LNCaP clone FGC (cell line): Measurements from ENCODE around the gene NEDD4L.
"Not testable (repeated sequence)": the region's sequence is repeated elsewhere in the genome, so short reads cannot be mapped to it uniquely, and the experiment has no call there.

Experiments used
- DNase-seq: peaks from one replicate; pipeline ENCODE4 v3.0.0-alpha.2; 2011; ENCODE audit warnings: low read depth
- H3K4me3 ChIP-seq: 2 replicates; pipeline ENCODE4 v1.5.1; 2011; ENCODE audit warnings: mild to moderate bottlenecking, low read depth, low read length, control low read depth
- TF ChIP-seq, protein P1 (sequence below): IDR thresholded peaks from 2 replicates; pipeline ENCODE4 v1.5.1; 2012; ENCODE audit warnings: mild to moderate bottlenecking; ENCODE audit not compliant: control insufficient read depth, insufficient read depth; ENCODE audit errors: extremely low read depth

The NEDD4L gene

DNA sequence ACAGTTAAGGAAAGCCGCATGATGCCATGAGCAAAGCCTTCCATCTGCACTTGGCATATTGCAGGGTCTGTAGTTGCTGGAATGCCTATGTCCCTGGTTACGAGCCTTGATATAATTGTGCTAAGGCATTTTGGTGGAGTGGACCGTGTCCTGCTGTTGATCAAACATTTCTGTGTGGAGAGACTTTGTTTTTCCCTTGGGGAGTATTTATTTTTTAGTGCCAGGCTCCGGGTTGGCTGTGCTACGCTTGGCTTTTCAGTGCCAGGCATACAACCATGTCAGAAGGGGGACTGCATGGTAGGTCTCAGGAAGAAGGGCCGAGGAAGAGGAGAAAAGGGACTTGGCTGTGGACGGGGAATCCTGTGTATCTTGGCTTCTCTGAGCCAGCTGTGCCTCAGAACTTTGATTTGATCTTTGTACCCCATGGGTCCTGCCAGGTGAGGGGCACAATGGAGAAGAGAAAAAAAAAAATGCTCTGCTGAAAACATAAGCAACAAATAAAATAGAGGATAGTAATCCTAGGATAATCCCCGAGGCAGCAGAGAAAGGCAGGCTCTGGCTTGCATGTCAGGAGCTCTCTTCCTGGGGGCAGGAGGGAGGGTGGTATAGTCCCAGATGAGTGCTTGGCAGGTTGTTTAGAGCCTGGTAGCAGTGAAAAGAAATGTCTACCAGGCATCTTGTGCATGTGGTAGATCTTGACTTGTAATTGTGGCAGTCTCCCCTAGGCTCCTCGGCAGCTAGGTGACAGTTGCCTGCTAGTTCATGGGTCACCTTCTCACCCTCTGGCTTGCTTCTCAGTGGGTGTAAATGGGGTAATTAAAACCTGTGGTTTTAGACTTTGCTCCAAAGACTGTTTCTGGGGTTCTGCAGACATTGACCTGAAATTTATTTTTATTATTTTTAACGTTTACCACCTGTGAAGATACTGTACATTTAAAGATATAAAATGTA is 233.0 kb downstream of the NEDD4L start:
- DNase-seq, result no peak
- TF ChIP-seq, protein P1, sequence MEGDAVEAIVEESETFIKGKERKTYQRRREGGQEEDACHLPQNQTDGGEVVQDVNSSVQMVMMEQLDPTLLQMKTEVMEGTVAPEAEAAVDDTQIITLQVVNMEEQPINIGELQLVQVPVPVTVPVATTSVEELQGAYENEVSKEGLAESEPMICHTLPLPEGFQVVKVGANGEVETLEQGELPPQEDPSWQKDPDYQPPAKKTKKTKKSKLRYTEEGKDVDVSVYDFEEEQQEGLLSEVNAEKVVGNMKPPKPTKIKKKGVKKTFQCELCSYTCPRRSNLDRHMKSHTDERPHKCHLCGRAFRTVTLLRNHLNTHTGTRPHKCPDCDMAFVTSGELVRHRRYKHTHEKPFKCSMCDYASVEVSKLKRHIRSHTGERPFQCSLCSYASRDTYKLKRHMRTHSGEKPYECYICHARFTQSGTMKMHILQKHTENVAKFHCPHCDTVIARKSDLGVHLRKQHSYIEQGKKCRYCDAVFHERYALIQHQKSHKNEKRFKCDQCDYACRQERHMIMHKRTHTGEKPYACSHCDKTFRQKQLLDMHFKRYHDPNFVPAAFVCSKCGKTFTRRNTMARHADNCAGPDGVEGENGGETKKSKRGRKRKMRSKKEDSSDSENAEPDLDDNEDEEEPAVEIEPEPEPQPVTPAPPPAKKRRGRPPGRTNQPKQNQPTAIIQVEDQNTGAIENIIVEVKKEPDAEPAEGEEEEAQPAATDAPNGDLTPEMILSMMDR, result no peak
- no peak overlapping the region for H3K4me3 ChIP-seq

DNA sequence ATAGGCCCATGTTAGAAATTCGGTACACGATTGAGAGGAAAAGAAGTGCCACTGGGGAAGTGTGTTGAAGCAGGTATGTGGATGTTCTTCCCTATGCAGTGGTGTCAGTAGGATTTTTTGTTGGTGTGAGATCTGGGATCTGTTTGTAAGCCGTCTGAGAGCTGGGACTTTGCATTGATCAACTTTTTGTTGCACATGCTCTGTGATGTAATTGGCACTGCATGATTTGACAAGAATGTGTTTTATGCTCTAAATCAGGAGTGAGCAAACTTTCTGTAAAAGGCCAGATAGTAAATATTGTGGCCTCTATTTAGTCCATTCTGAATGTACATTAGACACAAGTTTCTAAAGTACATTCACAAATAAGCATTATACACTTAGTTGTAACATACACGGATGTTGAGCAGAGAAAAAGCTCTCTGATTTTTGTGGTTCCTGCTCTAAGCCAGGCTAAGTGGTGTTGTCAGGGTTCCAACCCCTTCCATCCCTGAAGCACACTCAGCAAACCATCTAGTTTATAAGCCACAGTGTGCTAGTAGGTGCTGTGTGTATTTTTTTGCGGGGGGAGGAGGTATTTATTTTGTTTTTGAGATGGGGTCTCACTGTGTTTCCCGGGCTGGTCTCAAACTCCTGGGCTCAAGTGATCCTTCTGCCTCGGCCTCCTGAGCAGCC is 235.6 kb downstream of the NEDD4L start:
- DNase-seq, result no peak
- H3K4me3 ChIP-seq, result no peak overlapping the region
- TF ChIP-seq, protein P1, result no peak

DNA sequence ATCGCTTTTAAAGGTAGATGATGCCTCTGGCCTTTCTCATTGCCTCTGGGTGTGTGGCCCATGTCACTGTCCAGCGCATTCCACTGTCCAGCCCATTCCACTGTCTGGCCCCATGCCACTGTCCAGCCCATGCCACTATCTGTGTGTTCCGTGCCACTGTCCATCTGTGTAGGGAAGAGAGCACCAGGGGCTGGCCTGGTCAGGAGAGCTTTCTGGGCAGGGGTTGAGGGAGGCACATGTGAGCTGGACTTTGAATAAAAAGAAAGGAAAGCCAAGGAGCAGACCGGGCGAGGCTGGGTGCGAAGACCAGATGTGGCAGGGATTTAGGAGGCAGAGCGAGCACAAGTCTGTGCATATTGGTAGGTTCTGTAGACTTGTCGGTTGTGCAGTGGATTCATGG is 236.2 kb downstream of the NEDD4L start:
- DNase-seq, result no peak
- no peak overlapping the region for H3K4me3 ChIP-seq
- TF ChIP-seq, protein P1, result no peak

DNA sequence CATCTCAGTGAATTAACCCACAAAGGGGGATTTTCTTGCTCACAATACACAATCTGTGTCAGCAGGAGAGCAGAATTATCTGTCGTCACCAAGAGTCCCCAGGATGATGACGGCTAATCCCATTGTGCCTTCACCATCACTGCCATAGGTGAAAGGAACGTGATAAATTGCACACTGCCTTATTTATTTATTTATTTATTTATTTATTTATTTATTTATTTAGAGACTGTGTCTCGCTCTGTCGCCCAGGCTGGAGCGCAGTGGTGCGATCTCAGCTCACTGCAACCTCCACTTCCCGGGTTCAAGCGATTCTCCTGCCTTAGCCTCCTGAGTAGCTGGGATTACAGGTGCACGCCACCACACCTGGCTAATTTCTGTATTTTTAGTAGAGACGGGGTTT is 238.8 kb downstream of the NEDD4L start:
- not testable (repeated sequence) for H3K4me3 ChIP-seq, DNase-seq

DNA sequence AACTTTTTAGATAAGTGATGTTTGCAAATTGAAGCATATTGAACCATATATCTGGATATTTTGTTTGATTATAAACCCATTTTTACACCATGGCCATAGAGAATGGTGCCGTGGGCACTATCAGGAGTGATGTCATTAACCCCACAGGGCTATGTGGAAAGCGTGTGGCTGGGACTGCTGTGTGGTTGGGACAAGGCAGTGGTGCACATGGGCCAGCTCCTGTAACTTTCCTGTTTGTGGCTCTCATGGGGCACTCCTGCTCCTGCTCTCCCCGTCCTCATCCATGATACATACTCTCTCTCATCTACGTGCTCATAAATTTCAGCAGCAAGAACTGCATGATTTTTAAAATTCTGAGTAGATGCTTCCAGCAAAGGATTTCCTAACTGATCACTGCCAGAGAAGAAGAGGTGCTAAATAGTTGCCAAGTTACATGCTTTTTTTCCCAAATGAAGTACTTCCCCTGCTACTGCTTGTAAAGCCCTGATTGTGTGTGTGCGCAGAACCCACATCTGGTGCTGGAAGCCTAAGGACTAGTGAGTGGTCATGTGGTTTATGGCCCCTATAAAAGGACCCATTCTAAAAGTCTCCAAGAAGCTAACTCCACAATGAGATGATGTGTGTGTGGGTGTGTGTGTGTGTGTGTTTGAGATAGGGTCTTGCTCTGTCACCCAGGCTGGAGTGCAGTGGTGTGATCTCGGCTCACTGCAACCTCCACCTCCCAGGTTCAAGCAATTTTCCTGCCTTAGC is 240.8 kb downstream of the NEDD4L start:
- no peak for DNase-seq
- H3K4me3 ChIP-seq, result peak overlapping the region; percentile 14; the same call in 1 of the 2 replicates
- TF ChIP-seq, protein P1, result no peak

DNA sequence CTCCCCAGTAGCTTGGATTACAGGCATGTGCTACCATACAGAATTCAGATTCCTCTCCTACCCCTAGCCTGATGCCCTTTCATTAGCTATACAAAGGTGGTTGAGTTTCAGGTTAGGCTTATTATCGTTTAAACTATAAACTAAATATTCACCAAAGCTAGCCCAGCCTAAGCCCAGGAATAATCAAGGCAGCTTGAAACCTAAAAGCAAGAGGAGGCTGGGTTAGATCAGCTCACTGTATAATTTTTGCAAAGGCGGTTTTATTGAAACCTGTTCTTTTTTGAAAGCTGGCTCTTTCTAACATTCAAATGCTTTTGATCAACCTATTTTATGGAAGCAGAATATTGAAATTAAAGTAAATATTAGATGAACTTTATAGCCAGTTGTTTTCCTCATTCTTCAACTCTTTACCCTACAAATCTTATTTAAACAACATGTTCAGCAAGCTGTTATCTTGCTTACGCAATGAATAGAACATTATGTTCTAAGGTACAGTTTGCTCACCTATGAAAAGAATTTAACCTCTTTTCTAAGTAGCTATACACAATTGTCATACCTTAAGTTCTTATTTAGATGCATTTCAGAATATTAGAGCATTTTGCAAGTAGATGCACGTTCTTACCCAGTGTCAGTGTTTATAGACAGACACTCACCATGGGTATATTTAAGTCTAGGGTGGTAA is 241.6 kb downstream of the NEDD4L start:
- DNase-seq, result peak; percentile 86
- peak overlapping the region; percentile 14; the same call in 1 of the 2 replicates for H3K4me3 ChIP-seq
- TF ChIP-seq, protein P1, result no peak
